HL-60 (cell line): Measurements from ENCODE around the gene ARMH3.

Source experiments
- CTCF ChIP-seq: IDR thresholded peaks from one replicate; pipeline ENCODE4 v1.5.1; 2011; ENCODE audit warnings: low read length, control low read depth, inconsistent platforms; ENCODE audit not compliant: insufficient read depth
- GABPA ChIP-seq: IDR thresholded peaks from 2 replicates; pipeline ENCODE4 v1.6.1; 2012; ENCODE audit warnings: low read depth
- REST ChIP-seq: IDR thresholded peaks from 2 replicates; pipeline ENCODE4 v1.6.1; 2012; ENCODE audit warnings: low read depth; ENCODE audit not compliant: insufficient replicate concordance

- TF ChIP-seq REST (no peak), CTCF (no peak), GABPA (no peak)
Measured at GRCh38 chr10:101959346-101959916, 96.5 kb downstream of the ARMH3 start.
